SK-N-SH (cell line): Measurements from ENCODE around the gene OSBPL6. TPM values are rescaled to one million over a fixed set of nuclear protein-coding genes. Genes with fewer than 3 reads are reported as not detected.

Experiments used
- CTCF ChIA-PET: fragments of 300-600, 350-600 bp; formaldehyde crosslinking; extraction: SDS; loops from one replicate; lab custom pipeline; 2021; lab: Yijun Ruan, JAX
- POLR2A ChIA-PET: fragments of 350-600 bp; sonication (Branson Sonifier 250); formaldehyde crosslinking; extraction: SDS; loops from one replicate; lab custom pipeline; 2020; ENCODE audit warnings: antibody characterized with exemption, inconsistent platforms; lab: Yijun Ruan, JAX
- DNase-seq: peaks from one replicate; pipeline ENCODE4 v3.0.0; 2012
- H2AFZ ChIP-seq: fragments of 200-600 bp; sonication (generic); 2 replicates; pipeline ENCODE4 v1.8.1; 2016; ENCODE audit warnings: antibody characterized with exemption, mild to moderate bottlenecking, low read depth
- H3F3A ChIP-seq: fragments of 200-600 bp; sonication (generic); replicated peaks from 2 replicates; pipeline ENCODE3; 2016; ENCODE audit warnings: antibody characterized with exemption, mild to moderate bottlenecking; ENCODE audit not compliant: insufficient read depth
- H3K27ac ChIP-seq, 2 experiments: fragments of 200-500 bp in 1 of 2; fragments of 200-600 bp in 1 of 2; sonication (Bioruptor generic) in 1 of 2; sonication (generic), shearing (Covaris generic) in 1 of 2; 2 replicates each; pipeline versions ENCODE4 v1.5.1 to v1.6.1; 2014 to 2016; ENCODE audit warnings: low read depth in 2 of 2, inconsistent platforms in 1 of 2, low read length in 1 of 2, mild to moderate bottlenecking in 1 of 2, mixed read lengths in 1 of 2
- H3K27me3 ChIP-seq: fragments of 200-600 bp; sonication (generic), shearing (Covaris generic); 2 replicates; pipeline ENCODE4 v1.6.1; 2016; ENCODE audit warnings: mixed run types; ENCODE audit not compliant: insufficient read depth
- H3K36me3 ChIP-seq, 2 experiments: fragments of 200-500 bp in 1 of 2; fragments of 200-600 bp in 1 of 2; sonication (Bioruptor generic) in 1 of 2; sonication (generic) in 1 of 2; replicated peaks in 1 of 2; 2 replicates each; pipeline versions ENCODE3 to v1.5.1; 2014 to 2016; ENCODE audit warnings: low read length in 1 of 2, mild to moderate bottlenecking in 1 of 2; ENCODE audit not compliant: insufficient read depth in 2 of 2, control insufficient read depth in 1 of 2
- H3K4me1 ChIP-seq, 2 experiments: fragments of 200-500 bp in 1 of 2; fragments of 200-600 bp in 1 of 2; sonication (Bioruptor generic) in 1 of 2; sonication (generic), shearing (Covaris generic) in 1 of 2; 2 replicates each; pipeline versions ENCODE4 v1.5.1 to v1.6.1; 2014 to 2016; ENCODE audit warnings: low read depth in 1 of 2, low read length in 1 of 2, mixed run types in 1 of 2; ENCODE audit not compliant: insufficient read depth in 2 of 2, control insufficient read depth in 1 of 2
- H3K4me2 ChIP-seq: fragments of 200-600 bp; sonication (generic), shearing (Covaris generic); 2 replicates; pipeline ENCODE4 v1.6.1; 2017; ENCODE audit warnings: mixed run types
- H3K4me3 ChIP-seq, 2 experiments: fragments of 200-500 bp in 1 of 2; fragments of 200-600 bp in 1 of 2; sonication (Bioruptor generic) in 1 of 2; sonication (generic), shearing (Covaris generic) in 1 of 2; 2 replicates each; pipeline versions ENCODE4 v1.5.1 to v1.8.1; 2014 to 2016; ENCODE audit warnings: low read depth in 2 of 2, inconsistent platforms in 1 of 2, low read length in 1 of 2, mild to moderate bottlenecking in 1 of 2, mixed read lengths in 1 of 2, moderate library complexity in 1 of 2
- H3K79me2 ChIP-seq: fragments of 200-600 bp; sonication (generic); 2 replicates; pipeline ENCODE4 v1.8.1; 2017; ENCODE audit warnings: mild to moderate bottlenecking; ENCODE audit not compliant: insufficient read depth
- H3K9ac ChIP-seq: fragments of 200-600 bp; sonication (generic); 2 replicates; pipeline ENCODE4 v1.6.1; 2017; ENCODE audit warnings: mixed run types
- H3K9me2 ChIP-seq: fragments of 200-600 bp; sonication (generic); 2 replicates; pipeline ENCODE4 v1.6.1; 2017; ENCODE audit warnings: mixed run types
- H3K9me3 ChIP-seq: fragments of 200-600 bp; sonication (generic); 2 replicates; pipeline ENCODE4 v1.6.1; 2017; ENCODE audit warnings: mixed run types, mild to moderate bottlenecking, moderate library complexity
- H4K20me1 ChIP-seq: fragments of 200-600 bp; sonication (generic); 2 replicates; pipeline ENCODE4 v1.6.1; 2017; ENCODE audit warnings: mild to moderate bottlenecking, mixed run types; ENCODE audit not compliant: insufficient read depth
- CHD2 ChIP-seq: fragments of 150-350 bp; IDR thresholded peaks from 2 replicates; pipeline ENCODE4 v1.6.1; 2018; ENCODE audit warnings: low read length; ENCODE audit not compliant: partially characterized antibody
- CTCF ChIP-seq: fragments of 200-600 bp; sonication (generic); IDR thresholded peaks from 2 replicates; pipeline ENCODE4 v1.6.1; 2017; ENCODE audit warnings: antibody characterized with exemption, mild to moderate bottlenecking, moderate library complexity
- FOXM1 ChIP-seq: IDR thresholded peaks from 2 replicates; pipeline ENCODE4 v1.4.0; 2012; ENCODE audit warnings: low read depth, mild to moderate bottlenecking
- MXI1 ChIP-seq: IDR thresholded peaks from 2 replicates; pipeline ENCODE4 v1.6.1; 2012; ENCODE audit warnings: mild to moderate bottlenecking, low read depth, low read length, improper control_type of control experiment
- PBX3 ChIP-seq: IDR thresholded peaks from 2 replicates; pipeline ENCODE4; 2012
- POLR2AphosphoS5 ChIP-seq: IDR thresholded peaks from 2 replicates; pipeline ENCODE4 v1.6.1; 2012; ENCODE audit warnings: low read depth, low read length
- REST ChIP-seq: IDR thresholded peaks from 2 replicates; pipeline ENCODE4 v1.6.1; 2012; ENCODE audit warnings: mild to moderate bottlenecking, low read depth, low read length, moderate library complexity
- SMC3 ChIP-seq: IDR thresholded peaks from 2 replicates; pipeline ENCODE4 v1.6.1; 2012; ENCODE audit warnings: low read depth, low read length, improper control_type of control experiment
- USF1 ChIP-seq: IDR thresholded peaks from 2 replicates; pipeline ENCODE4 v1.4.0; 2012; ENCODE audit warnings: low read depth, borderline replicate concordance
- USF2 ChIP-seq: fragments of 150-350 bp; IDR thresholded peaks from 2 replicates; pipeline ENCODE4 v1.6.1; 2017; ENCODE audit warnings: antibody characterized with exemption, low read length, low read depth, borderline replicate concordance
- WGBS: methylation state at CpG from one replicate; pipeline ENCODE4 v1.1.6; 2017; ENCODE audit warnings: low lambda C conversion rate; 5-methylcytosine and 5-hydroxymethylcytosine counted together
- polyA plus RNA-seq, 3 experiments: library from polyadenylated mRNA; depleted of rRNA; stranded (reverse); fragments of >200 nt; gene quantifications; 2 replicates each; pipeline ENCODE4 v1.2.3, GENCODE V29; 2012

OSBPL6 gene
- polyA plus RNA-seq, 1 of the 3 experiments (the other 2 are of a cell fraction), result 2.7 TPM

- peaks cover 34% of the 10 kb centered on the region; the same call in 1 of the 2 replicates for H3K79me2 ChIP-seq
- H2AFZ ChIP-seq, result no peak overlapping the region
- no peak for DNase-seq
- no peak overlapping the region for H3K9ac ChIP-seq
- H3K27ac ChIP-seq, result no peak overlapping the region
- H3K9me2 ChIP-seq, result no peaks in the 10 kb centered on the region
- no peaks in the 10 kb centered on the region for H4K20me1 ChIP-seq
- H3K4me3 ChIP-seq, result no peak overlapping the region
- no peaks in the 10 kb centered on the region for H3K9me3 ChIP-seq
- peaks cover 4% of the 10 kb centered on the region for H3F3A ChIP-seq
- CTCF ChIA-PET, result interaction anchor here (1.3 to 1.6 kb wide), 2 partner anchors 8 to 10 kb away, joined by 5 to 7 read pairs; no protein-coding TSS in a partner anchor
- no peaks in the 10 kb centered on the region for H3K27me3 ChIP-seq
- no peak overlapping the region for H3K4me2 ChIP-seq
- POLR2A ChIA-PET, result no interaction called here
- no peak for TF ChIP-seq PBX3
- no peak for TF ChIP-seq USF1
- no peak for TF ChIP-seq CHD2
- no peak for TF ChIP-seq FOXM1
- TF ChIP-seq REST, result no peak
- no peak for TF ChIP-seq USF2
- WGBS, result 93% methylated on average over 1 of the region's 1 CpG
- H3K36me3 ChIP-seq, result no peaks in the 10 kb centered on the region
- H3K4me1 ChIP-seq, result peaks cover 3 to 9% of the 10 kb centered on the region in 2 experiments; a peak in 3 of 4 replicates
Measured at GRCh38 chr2:178199334-178199733, 5.0 kb downstream of the OSBPL6 start.

GRCh38 chr2:178200331-178200730, 6.0 kb downstream of the OSBPL6 start:
- Histone ChIP-seq H2AFZ (no peak overlapping the region), H3K4me1 (peaks cover 7 to 10% of the 10 kb centered on the region in 2 experiments; a peak in 3 of 4 replicates), H3K4me2 (no peak overlapping the region), H3F3A (peaks cover 4% of the 10 kb centered on the region), H3K9me3 (no peaks in the 10 kb centered on the region), H3K36me3 (no peaks in the 10 kb centered on the region), H3K27me3 (no peaks in the 10 kb centered on the region), H3K4me3 (no peak overlapping the region), H3K79me2 (peaks cover 34% of the 10 kb centered on the region; the same call in 1 of the 2 replicates), H3K9me2 (no peaks in the 10 kb centered on the region), H3K9ac (no peak overlapping the region), H3K27ac (no peak overlapping the region), H4K20me1 (no peaks in the 10 kb centered on the region)
- DNase-seq, result no peak
- ChIA-PET POLR2A (no interaction called here), CTCF (no interaction called here)
- WGBS, result 89% methylated on average over 1 of the region's 1 CpG
- TF ChIP-seq REST (no peak), CTCF (no peak), POLR2AphosphoS5 (no peak), USF2 (no peak), SMC3 (no peak), MXI1 (no peak), PBX3 (no peak)
